GM23338 (cell line): ENCODE measurements around the gene AFAP1L1. TPM values are rescaled to one million over a fixed set of nuclear protein-coding genes. Genes with fewer than 3 reads are reported as not detected.

Experiments used
- ATAC-seq: fragments of 200-7000 bp; cut with Tn5 transposase; 3 replicates; pipeline ENCODE4 v1.9.1; 2020
- DNase-seq: peaks from one replicate; pipeline ENCODE4 v3.0.0-alpha.2; 2015; ENCODE audit warnings: low spot score
- H2AFZ ChIP-seq: fragments of 200-600 bp; sonication (generic); 2 replicates; pipeline ENCODE4 v1.8.0; 2016; ENCODE audit warnings: antibody characterized with exemption, mild to moderate bottlenecking, moderate library complexity
- H3F3A ChIP-seq: fragments of 200-600 bp; sonication (generic); replicated peaks from 2 replicates; pipeline ENCODE4 v1.8.0; 2017; ENCODE audit warnings: antibody characterized with exemption, mixed run types, low read depth
- H3K27ac ChIP-seq: fragments of 200-600 bp; sonication (generic); 2 replicates; pipeline ENCODE4 v1.6.1; 2016; ENCODE audit warnings: low read depth
- H3K27me3 ChIP-seq: fragments of 200-600 bp; sonication (generic); 2 replicates; pipeline ENCODE4 v1.8.0; 2016; ENCODE audit warnings: mild to moderate bottlenecking, mixed run types, moderate library complexity; ENCODE audit not compliant: insufficient read depth
- H3K36me3 ChIP-seq: fragments of 200-600 bp; sonication (generic); 2 replicates; pipeline ENCODE4 v1.8.0; 2016; ENCODE audit warnings: mild to moderate bottlenecking; ENCODE audit not compliant: insufficient read depth
- H3K4me1 ChIP-seq: fragments of 200-600 bp; sonication (generic); 2 replicates; pipeline ENCODE4 v1.8.0; 2016; ENCODE audit warnings: mild to moderate bottlenecking, moderate library complexity; ENCODE audit not compliant: insufficient read depth
- H3K4me2 ChIP-seq: fragments of 200-600 bp; sonication (generic); 2 replicates; pipeline ENCODE4 v1.7.1; 2017; ENCODE audit warnings: mixed run types
- H3K4me3 ChIP-seq: fragments of 200-600 bp; sonication (generic); 2 replicates; pipeline ENCODE4 v1.6.1; 2016; ENCODE audit warnings: mixed run types
- H3K79me2 ChIP-seq: fragments of 200-600 bp; sonication (generic); replicated peaks from 2 replicates; pipeline ENCODE4 v1.8.0; 2017; ENCODE audit warnings: mild to moderate bottlenecking; ENCODE audit not compliant: insufficient read depth
- H3K9me2 ChIP-seq: fragments of 200-600 bp; sonication (generic); 2 replicates; pipeline ENCODE4 v1.8.0; 2017; ENCODE audit not compliant: insufficient read depth
- H4K20me1 ChIP-seq: fragments of 200-600 bp; sonication (generic); replicated peaks from 2 replicates; pipeline ENCODE4 v1.8.0; 2017; ENCODE audit warnings: mild to moderate bottlenecking; ENCODE audit not compliant: insufficient read depth
- H3K27ac Mint-ChIP-seq: 2 replicates; pipeline ENCODE4 v1.8.0; 2020; ENCODE audit warnings: inconsistent platforms, mild to moderate bottlenecking, moderate library complexity, mixed read lengths
- H3K27me3 Mint-ChIP-seq: 3 replicates; pipeline ENCODE4 v1.8.0; 2022; ENCODE audit warnings: low read depth, mild to moderate bottlenecking, moderate library complexity, mixed read lengths, inconsistent platforms; ENCODE audit not compliant: insufficient read depth, poor library complexity
- H3K36me3 Mint-ChIP-seq: 3 replicates; pipeline ENCODE4 v1.8.0; 2021; ENCODE audit warnings: low read depth, mild to moderate bottlenecking, inconsistent platforms, moderate library complexity, mixed read lengths
- H3K4me1 Mint-ChIP-seq: 3 replicates; pipeline ENCODE4 v1.8.0; 2020; ENCODE audit warnings: mild to moderate bottlenecking, inconsistent platforms, mixed read lengths
- H3K4me3 Mint-ChIP-seq: 3 replicates; pipeline ENCODE4 v1.8.0; 2021; ENCODE audit warnings: moderate library complexity, mild to moderate bottlenecking, inconsistent platforms, mixed read lengths
- H3K9me3 Mint-ChIP-seq: 3 replicates; pipeline ENCODE4 v1.8.0; 2020; ENCODE audit warnings: moderate library complexity, mild to moderate bottlenecking, inconsistent platforms, mixed read lengths
- EZH2phosphoT487 ChIP-seq: fragments of 200-600 bp; sonication (generic); IDR thresholded peaks from one replicate; pipeline ENCODE4 v1.8.1; 2018; ENCODE audit warnings: antibody characterized with exemption; ENCODE audit not compliant: unreplicated experiment
- JUNB ChIP-seq: IDR thresholded peaks from one replicate; pipeline ENCODE4 v1.6.1; 2016; ENCODE audit warnings: antibody characterized with exemption; ENCODE audit not compliant: unreplicated experiment
- POLR2AphosphoS5 ChIP-seq: IDR thresholded peaks from 2 replicates; pipeline ENCODE4 v1.6.1; 2016; ENCODE audit warnings: antibody characterized with exemption, low read depth
- STAT1 ChIP-seq: IDR thresholded peaks from one replicate; pipeline ENCODE4 v1.6.1; 2016; ENCODE audit warnings: antibody characterized with exemption; ENCODE audit not compliant: unreplicated experiment
- ZNF114 ChIP-seq: fragments of 250-450 bp; sonication (Bioruptor Pico); IDR thresholded peaks from 2 replicates; pipeline ENCODE4 v1.5.0; 2020; ENCODE audit warnings: mild to moderate bottlenecking, moderate library complexity
- polyA plus RNA-seq: library from polyadenylated mRNA; unstranded; fragments of >200 nt; fragmentation: Nextera tagmentation; extraction: Ambion mirVana; gene quantifications from 2 replicates; pipeline ENCODE4 v1.2.1, GENCODE V29; 2016
- total RNA-seq: library from RNA; depleted of rRNA; stranded (reverse); fragments of >200 nt; shearing (Covaris generic); gene quantifications from 2 replicates; pipeline ENCODE4 v1.2.3, GENCODE V29; 2014
- TF ChIP-seq, protein P1 (sequence below), 2 experiments: fragments of 200-600 bp in 1 of 2; sonication (generic) in 1 of 2; conservative IDR thresholded peaks; 2 replicates each; pipeline versions ENCODE4 v1.5.1 to v1.6.1; 2016 to 2017; ENCODE audit warnings: antibody characterized with exemption in 2 of 2, low read depth in 2 of 2, mild to moderate bottlenecking in 2 of 2, moderate library complexity in 1 of 2
- TF ChIP-seq, protein P2 (sequence below): IDR thresholded peaks from 2 replicates; pipeline ENCODE4 v1.6.1; 2016; ENCODE audit warnings: antibody characterized with exemption
- TF ChIP-seq, protein P3 (sequence below): fragments of 250-450 bp; sonication (Bioruptor Pico); IDR thresholded peaks from 2 replicates; pipeline ENCODE4 v1.5.0; 2020; ENCODE audit warnings: mild to moderate bottlenecking, moderate library complexity

The AFAP1L1 gene
- total and polyA plus RNA-seq, 2 experiments from 2014 or later, result 3.2 to 5.7 TPM

DNA sequence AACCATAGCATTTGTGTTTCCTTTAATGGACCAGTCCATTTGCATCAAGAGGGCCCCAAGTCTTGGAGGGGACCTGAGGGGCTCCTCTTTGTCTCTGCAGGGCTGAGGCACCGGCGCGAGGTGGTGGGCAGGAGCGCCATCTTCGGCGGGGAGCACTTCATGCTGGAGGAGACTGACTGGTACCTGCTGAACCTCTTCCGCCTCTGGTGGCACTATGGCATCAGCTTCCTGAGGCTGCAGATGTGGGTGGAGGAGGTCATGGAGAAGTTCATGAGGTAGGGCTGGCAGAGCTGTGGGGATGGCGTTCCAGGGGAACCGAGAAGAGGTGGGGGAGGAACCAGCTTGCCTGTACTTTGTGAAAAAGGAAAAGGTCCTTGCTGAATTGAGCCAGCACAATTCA lies 92.3 kb downstream of the AFAP1L1 start:
- peaks cover 16% of the 10 kb centered on the region for H3K4me1 Mint-ChIP-seq

More for the DNA sequence above, 92.3 kb downstream of the AFAP1L1 start:
- TF ChIP-seq EZH2phosphoT487, result no peak
- TF ChIP-seq, protein P1, sequence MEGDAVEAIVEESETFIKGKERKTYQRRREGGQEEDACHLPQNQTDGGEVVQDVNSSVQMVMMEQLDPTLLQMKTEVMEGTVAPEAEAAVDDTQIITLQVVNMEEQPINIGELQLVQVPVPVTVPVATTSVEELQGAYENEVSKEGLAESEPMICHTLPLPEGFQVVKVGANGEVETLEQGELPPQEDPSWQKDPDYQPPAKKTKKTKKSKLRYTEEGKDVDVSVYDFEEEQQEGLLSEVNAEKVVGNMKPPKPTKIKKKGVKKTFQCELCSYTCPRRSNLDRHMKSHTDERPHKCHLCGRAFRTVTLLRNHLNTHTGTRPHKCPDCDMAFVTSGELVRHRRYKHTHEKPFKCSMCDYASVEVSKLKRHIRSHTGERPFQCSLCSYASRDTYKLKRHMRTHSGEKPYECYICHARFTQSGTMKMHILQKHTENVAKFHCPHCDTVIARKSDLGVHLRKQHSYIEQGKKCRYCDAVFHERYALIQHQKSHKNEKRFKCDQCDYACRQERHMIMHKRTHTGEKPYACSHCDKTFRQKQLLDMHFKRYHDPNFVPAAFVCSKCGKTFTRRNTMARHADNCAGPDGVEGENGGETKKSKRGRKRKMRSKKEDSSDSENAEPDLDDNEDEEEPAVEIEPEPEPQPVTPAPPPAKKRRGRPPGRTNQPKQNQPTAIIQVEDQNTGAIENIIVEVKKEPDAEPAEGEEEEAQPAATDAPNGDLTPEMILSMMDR (conservative IDR thresholded peaks at IDR 0.05; ENCODE audit: low read depth in 2 of 2), result peak in 1 of 2 experiments; percentile 14; a peak in 1 of 4 replicates
- TF ChIP-seq POLR2AphosphoS5, result no peak
- TF ChIP-seq ZNF114 (CRISPR knock-in tag), result no peak
- TF ChIP-seq STAT1, result no peak
- TF ChIP-seq, protein P2, sequence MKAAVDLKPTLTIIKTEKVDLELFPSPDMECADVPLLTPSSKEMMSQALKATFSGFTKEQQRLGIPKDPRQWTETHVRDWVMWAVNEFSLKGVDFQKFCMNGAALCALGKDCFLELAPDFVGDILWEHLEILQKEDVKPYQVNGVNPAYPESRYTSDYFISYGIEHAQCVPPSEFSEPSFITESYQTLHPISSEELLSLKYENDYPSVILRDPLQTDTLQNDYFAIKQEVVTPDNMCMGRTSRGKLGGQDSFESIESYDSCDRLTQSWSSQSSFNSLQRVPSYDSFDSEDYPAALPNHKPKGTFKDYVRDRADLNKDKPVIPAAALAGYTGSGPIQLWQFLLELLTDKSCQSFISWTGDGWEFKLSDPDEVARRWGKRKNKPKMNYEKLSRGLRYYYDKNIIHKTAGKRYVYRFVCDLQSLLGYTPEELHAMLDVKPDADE, result no peak
- no peak for TF ChIP-seq JUNB
- TF ChIP-seq, protein P3, sequence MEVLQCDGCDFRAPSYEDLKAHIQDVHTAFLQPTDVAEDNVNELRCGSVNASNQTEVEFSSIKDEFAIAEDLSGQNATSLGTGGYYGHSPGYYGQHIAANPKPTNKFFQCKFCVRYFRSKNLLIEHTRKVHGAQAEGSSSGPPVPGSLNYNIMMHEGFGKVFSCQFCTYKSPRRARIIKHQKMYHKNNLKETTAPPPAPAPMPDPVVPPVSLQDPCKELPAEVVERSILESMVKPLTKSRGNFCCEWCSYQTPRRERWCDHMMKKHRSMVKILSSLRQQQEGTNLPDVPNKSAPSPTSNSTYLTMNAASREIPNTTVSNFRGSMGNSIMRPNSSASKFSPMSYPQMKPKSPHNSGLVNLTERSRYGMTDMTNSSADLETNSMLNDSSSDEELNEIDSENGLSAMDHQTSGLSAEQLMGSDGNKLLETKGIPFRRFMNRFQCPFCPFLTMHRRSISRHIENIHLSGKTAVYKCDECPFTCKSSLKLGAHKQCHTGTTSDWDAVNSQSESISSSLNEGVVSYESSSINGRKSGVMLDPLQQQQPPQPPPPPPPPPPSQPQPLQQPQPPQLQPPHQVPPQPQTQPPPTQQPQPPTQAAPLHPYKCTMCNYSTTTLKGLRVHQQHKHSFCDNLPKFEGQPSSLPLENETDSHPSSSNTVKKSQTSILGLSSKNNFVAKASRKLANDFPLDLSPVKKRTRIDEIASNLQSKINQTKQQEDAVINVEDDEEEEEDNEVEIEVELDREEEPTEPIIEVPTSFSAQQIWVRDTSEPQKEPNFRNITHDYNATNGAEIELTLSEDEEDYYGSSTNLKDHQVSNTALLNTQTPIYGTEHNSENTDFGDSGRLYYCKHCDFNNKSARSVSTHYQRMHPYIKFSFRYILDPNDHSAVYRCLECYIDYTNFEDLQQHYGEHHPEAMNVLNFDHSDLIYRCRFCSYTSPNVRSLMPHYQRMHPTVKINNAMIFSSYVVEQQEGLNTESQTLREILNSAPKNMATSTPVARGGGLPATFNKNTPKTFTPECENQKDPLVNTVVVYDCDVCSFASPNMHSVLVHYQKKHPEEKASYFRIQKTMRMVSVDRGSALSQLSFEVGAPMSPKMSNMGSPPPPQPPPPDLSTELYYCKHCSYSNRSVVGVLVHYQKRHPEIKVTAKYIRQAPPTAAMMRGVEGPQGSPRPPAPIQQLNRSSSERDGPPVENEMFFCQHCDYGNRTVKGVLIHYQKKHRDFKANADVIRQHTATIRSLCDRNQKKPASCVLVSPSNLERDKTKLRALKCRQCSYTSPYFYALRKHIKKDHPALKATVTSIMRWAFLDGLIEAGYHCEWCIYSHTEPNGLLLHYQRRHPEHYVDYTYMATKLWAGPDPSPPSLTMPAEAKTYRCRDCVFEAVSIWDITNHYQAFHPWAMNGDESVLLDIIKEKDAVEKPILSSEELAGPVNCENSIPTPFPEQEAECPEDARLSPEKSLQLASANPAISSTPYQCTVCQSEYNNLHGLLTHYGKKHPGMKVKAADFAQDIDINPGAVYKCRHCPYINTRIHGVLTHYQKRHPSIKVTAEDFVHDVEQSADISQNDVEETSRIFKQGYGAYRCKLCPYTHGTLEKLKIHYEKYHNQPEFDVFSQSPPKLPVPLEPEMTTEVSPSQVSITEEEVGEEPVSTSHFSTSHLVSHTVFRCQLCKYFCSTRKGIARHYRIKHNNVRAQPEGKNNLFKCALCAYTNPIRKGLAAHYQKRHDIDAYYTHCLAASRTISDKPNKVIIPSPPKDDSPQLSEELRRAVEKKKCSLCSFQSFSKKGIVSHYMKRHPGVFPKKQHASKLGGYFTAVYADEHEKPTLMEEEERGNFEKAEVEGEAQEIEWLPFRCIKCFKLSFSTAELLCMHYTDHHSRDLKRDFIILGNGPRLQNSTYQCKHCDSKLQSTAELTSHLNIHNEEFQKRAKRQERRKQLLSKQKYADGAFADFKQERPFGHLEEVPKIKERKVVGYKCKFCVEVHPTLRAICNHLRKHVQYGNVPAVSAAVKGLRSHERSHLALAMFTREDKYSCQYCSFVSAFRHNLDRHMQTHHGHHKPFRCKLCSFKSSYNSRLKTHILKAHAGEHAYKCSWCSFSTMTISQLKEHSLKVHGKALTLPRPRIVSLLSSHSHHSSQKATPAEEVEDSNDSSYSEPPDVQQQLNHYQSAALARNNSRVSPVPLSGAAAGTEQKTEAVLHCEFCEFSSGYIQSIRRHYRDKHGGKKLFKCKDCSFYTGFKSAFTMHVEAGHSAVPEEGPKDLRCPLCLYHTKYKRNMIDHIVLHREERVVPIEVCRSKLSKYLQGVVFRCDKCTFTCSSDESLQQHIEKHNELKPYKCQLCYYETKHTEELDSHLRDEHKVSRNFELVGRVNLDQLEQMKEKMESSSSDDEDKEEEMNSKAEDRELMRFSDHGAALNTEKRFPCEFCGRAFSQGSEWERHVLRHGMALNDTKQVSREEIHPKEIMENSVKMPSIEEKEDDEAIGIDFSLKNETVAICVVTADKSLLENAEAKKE (CRISPR knock-in tag), result no peak
- no peak for ATAC-seq
- no peaks in the 10 kb centered on the region for H3K27me3 ChIP-seq
- no peaks in the 10 kb centered on the region for H4K20me1 ChIP-seq
- Mint-ChIP-seq H3K27me3 (peaks cover 9% of the 10 kb centered on the region), H3K27ac (no peak overlapping the region), H3K4me3 (no peak overlapping the region), H3K9me3 (no peaks in the 10 kb centered on the region), H3K36me3 (peaks cover 4% of the 10 kb centered on the region; the same call in 2 of the 3 replicates)
- no peak overlapping the region for H2AFZ ChIP-seq
- H3K4me2 ChIP-seq, result no peak overlapping the region
- H3K9me2 ChIP-seq, result no peaks in the 10 kb centered on the region
- H3K4me3 ChIP-seq, result no peak overlapping the region
- 0 out of 2 replicates have a peak, but pooled peaks cover 4% of the 10 kb centered on the region for H3K79me2 ChIP-seq
- no peaks in the 10 kb centered on the region for H3F3A ChIP-seq
- no peak overlapping the region for H3K27ac ChIP-seq
- H3K36me3 ChIP-seq, result no peaks in the 10 kb centered on the region
- no peaks in the 10 kb centered on the region for H3K4me1 ChIP-seq
- no peak for DNase-seq
